RWPE1 (cell line): ENCODE measurements around the gene STAC3.
"Not testable (repeated sequence)": the region's sequence is repeated elsewhere in the genome, so short reads cannot be mapped to it uniquely, and the experiment has no call there.

ENCODE experiments used
- CTCF ChIA-PET: fragments of 350-600 bp; sonication (Branson Sonifier 250); formaldehyde crosslinking; extraction: SDS; loops from one replicate; lab custom pipeline; 2021; lab: Yijun Ruan, JAX
- POLR2A ChIA-PET: fragments of 400-600 bp; formaldehyde crosslinking; extraction: SDS; loops from one replicate; lab custom pipeline; 2020; ENCODE audit warnings: antibody characterized with exemption; ENCODE audit not compliant: low non-redundant PET; lab: Yijun Ruan, JAX
- DNase-seq: peaks from one replicate; pipeline ENCODE4 v3.0.0; 2012; ENCODE audit warnings: low spot score
- H3K27ac ChIP-seq: fragments of 450-650 bp; 2 replicates; pipeline ENCODE4 v1.5.1; 2017
- CTCF ChIP-seq: fragments of 450-650 bp; conservative IDR thresholded peaks from 2 replicates; pipeline ENCODE4 v1.5.1; 2017; ENCODE audit warnings: low read depth, mild to moderate bottlenecking

STAC3 gene

GRCh38 chr12:57250956-57251355 lies at the start of gene STAC3:
STAC3 (minus strand) TSS chr12:57251187; CDS start chr12:57249636, 1,551 bp downstream.
- CTCF ChIA-PET, result interaction anchor here (1.7 kb wide), 1 partner anchor 8 kb away, joined by 5 read pairs; no protein-coding TSS in a partner anchor
- H3K27ac ChIP-seq, result no peak within 1 kb of the TSS
- no peak for TF ChIP-seq CTCF
- DNase-seq, result no peak
- POLR2A ChIA-PET, result no interaction called here

GRCh38 chr12:57299514-57300016 lies 48.6 kb upstream of the STAC3 start:
- ChIA-PET POLR2A (no interaction called here), CTCF (interaction anchor here (0.6 to 0.7 kb wide), 4 partner anchors 59 to 628 kb away, joined by 3 to 5 read pairs (median 4); no protein-coding TSS in a partner anchor)
- no peak overlapping the region for H3K27ac ChIP-seq
- no peak for DNase-seq
- no peak for TF ChIP-seq CTCF

- ChIA-PET POLR2A (no interaction called here), CTCF (interaction anchor here (0.6 kb wide), 1 partner anchor 13 kb away, joined by 3 read pairs; no protein-coding TSS in a partner anchor)
- no peak for DNase-seq
- no peak for TF ChIP-seq CTCF
- no peak overlapping the region for H3K27ac ChIP-seq
Observed at GRCh38 chr12:57296291-57296690, 45.3 kb upstream of the STAC3 start.

GRCh38 chr12:57282073-57282472 lies 31.1 kb upstream of the STAC3 start:
- POLR2A ChIA-PET, H3K27ac ChIP-seq, DNase-seq: not testable (repeated sequence)
- CTCF ChIA-PET, result interaction anchor here (0.6 kb wide), 1 partner anchor 16 kb away, joined by 3 read pairs; no protein-coding TSS in a partner anchor

GRCh38 chr12:57280211-57281062 lies 29.4 kb upstream of the STAC3 start:
- peak overlapping the region; percentile 88 for H3K27ac ChIP-seq
- ChIA-PET POLR2A (no interaction called here), CTCF (interaction anchor here (0.6 to 1.4 kb wide), 2 partner anchors 10 to 745 kb away, joined by 3 read pairs; no protein-coding TSS in a partner anchor)
- no peak for TF ChIP-seq CTCF
- DNase-seq, result peak; percentile 86

GRCh38 chr12:57278465-57279381 lies 27.7 kb upstream of the STAC3 start:
- no peak for TF ChIP-seq CTCF
- peak overlapping the region; percentile 15; the same call in 1 of the 2 replicates for H3K27ac ChIP-seq
- no peak for DNase-seq
- ChIA-PET POLR2A (no interaction called here), CTCF (interaction anchor here (0.6 kb wide), 1 partner anchor 13 kb away, joined by 3 read pairs; no protein-coding TSS in a partner anchor)
